ENCODE data around the gene PTPRN2. TPM values are rescaled to one million over a fixed set of nuclear protein-coding genes. Genes with fewer than 3 reads are reported as not detected.

The PTPRN2 gene
- total and polyA plus RNA-seq, 9 of the 15 experiments (the other 6 are each of a cell fraction or from before 2014, with no cell fraction given): not detected

DNA sequence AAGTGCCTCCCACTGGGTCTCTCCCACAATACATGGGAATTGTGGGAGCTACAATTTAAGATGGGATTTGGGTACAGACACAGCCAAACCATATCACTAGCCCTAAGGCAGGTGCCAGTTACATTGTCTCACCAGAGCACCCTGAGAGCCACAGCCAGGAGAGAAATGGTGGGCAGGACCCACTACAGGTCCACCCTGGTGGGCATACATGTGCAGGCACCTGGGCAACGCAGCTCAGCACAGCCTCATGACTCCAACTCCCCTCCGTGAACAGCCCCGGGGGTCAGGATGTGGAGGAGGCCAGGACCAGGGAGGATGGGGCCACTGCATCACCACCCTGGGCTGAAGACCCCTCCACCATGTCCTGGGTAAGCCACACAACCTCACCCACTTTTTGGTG is 205.7 kb downstream of the PTPRN2 start:
- Histone ChIP-seq H2AFZ (ENCODE audit: low read depth, low read length) (no peak overlapping the region), H4K20me1 (replicated peaks; ENCODE audit: control insufficient read depth, insufficient read depth, low read length) (no peaks in the 10 kb centered on the region), H3K4me1 (replicated peaks in 1 of 2; ENCODE audit: control insufficient read depth in 2 of 2, insufficient read depth in 2 of 2, low read length in 2 of 2) (no peaks in the 10 kb centered on the region), H3K9ac (ENCODE audit: insufficient read depth in 1 of 2, low read depth in 2 of 2, low read length in 2 of 2) (no peak overlapping the region), H3K9me3 (replicated peaks; ENCODE audit: control insufficient read depth, insufficient read depth, low read depth, low read length) (no peaks in the 10 kb centered on the region), H3K27me3 (ENCODE audit: control insufficient read depth in 2 of 2, insufficient read depth in 2 of 2, low read length in 2 of 2) (peaks cover 0 to 1% of the 10 kb centered on the region in 2 experiments; a peak in 2 of 5 replicates), H3K4me3 (no peak overlapping the region), H3K9me1 (ENCODE audit: control insufficient read depth, insufficient read depth, low read length) (no peaks in the 10 kb centered on the region), H3K4me2 (ENCODE audit: insufficient read depth, low read length) (no peak overlapping the region), H3K79me2 (ENCODE audit: control insufficient read depth, insufficient read depth, low read length) (no peaks in the 10 kb centered on the region), H3K36me3 (ENCODE audit: control insufficient read depth, insufficient read depth, low read length) (no peaks in the 10 kb centered on the region), H3K27ac (ENCODE audit: extremely low read depth, low read depth, low read length) (no peak overlapping the region)
- in situ Hi-C loops (cut with MboI) (no loop called here), intact Hi-C loops (cut with micrococcal nuclease) (no loop called here)
- FAIRE-seq (no peak), DNase-seq (ENCODE audit: extremely low read depth in 1 of 4, low spot score in 3 of 4) (no peak), ATAC-seq (no peak)
- BruUV-seq (replicated peaks): no TSS peak
- ChIA-PET CTCF (ENCODE audit: low intra/inter-chr PET ratio) (no interaction called here), POLR2A (no interaction called here)
- TF ChIP-seq ZNF77 (CRISPR knock-in tag; IDR thresholded peaks at IDR 0.05) (no peak), PHF21A (IDR thresholded peaks at IDR 0.05; ENCODE audit: borderline replicate concordance, low read depth) (no peak), ZNF239 (CRISPR knock-in tag; IDR thresholded peaks at IDR 0.05) (no peak)
- TF ChIP-seq, protein P1, sequence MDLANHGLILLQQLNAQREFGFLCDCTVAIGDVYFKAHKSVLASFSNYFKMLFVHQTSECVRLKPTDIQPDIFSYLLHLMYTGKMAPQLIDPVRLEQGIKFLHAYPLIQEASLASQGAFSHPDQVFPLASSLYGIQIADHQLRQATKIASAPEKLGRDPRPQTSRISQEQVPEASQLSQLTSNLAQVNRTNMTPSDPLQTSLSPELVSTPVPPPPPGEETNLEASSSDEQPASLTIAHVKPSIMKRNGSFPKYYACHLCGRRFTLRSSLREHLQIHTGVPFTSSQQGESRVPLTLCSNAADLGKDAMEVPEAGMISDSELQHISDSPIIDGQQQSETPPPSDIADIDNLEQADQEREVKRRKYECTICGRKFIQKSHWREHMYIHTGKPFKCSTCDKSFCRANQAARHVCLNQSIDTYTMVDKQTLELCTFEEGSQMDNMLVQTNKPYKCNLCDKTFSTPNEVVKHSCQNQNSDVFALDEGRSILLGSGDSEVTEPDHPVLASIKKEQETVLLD (IDR thresholded peaks at IDR 0.05): no peak
- 0% methylated on average over 3 of the region's 3 CpGs for WGBS (ENCODE audit: insufficient coverage, low coverage, missing lambda C conversion rate)

DNA sequence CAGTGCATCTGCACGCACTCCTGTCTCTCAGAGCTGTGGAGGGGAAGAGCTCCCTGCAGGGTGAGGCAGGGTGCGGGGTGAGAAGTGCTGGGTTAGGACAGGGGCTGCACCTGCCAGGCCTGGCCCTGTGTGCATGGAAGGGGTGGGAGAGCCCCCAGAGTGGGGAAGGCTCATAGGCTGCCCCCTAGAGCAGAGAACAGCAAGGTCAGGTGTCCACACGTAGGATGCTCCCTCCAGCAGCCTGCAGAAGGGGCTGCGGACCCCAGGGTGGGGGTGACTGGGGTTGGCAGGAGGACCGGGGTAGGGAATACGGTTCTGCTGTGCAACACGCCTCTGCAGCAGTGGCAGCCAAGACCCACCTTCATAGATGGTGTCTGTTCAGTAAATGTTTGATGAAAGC is 208.6 kb downstream of the PTPRN2 start:
- FAIRE-seq (no peak), DNase-seq (ENCODE audit: extremely low read depth in 1 of 4, low spot score in 3 of 4) (no peak), ATAC-seq (no peak)
- Histone ChIP-seq H3K9ac (ENCODE audit: insufficient read depth in 1 of 2, low read depth in 2 of 2, low read length in 2 of 2) (no peak overlapping the region), H3K36me3 (ENCODE audit: control insufficient read depth, insufficient read depth, low read length) (no peaks in the 10 kb centered on the region), H3K9me3 (replicated peaks; ENCODE audit: control insufficient read depth, insufficient read depth, low read depth, low read length) (no peaks in the 10 kb centered on the region), H2AFZ (ENCODE audit: low read depth, low read length) (no peak overlapping the region), H3K4me2 (ENCODE audit: insufficient read depth, low read length) (no peak overlapping the region), H3K27ac (ENCODE audit: extremely low read depth, low read depth, low read length) (no peak overlapping the region), H4K20me1 (replicated peaks; ENCODE audit: control insufficient read depth, insufficient read depth, low read length) (no peaks in the 10 kb centered on the region), H3K4me1 (replicated peaks in 1 of 2; ENCODE audit: control insufficient read depth in 2 of 2, insufficient read depth in 2 of 2, low read length in 2 of 2) (no peaks in the 10 kb centered on the region), H3K79me2 (ENCODE audit: control insufficient read depth, insufficient read depth, low read length) (no peaks in the 10 kb centered on the region), H3K27me3 (ENCODE audit: control insufficient read depth in 2 of 2, insufficient read depth in 2 of 2, low read length in 2 of 2) (peaks cover 3 to 18% of the 10 kb centered on the region in 2 experiments; a peak in 3 of 5 replicates), H3K4me3 (no peak overlapping the region), H3K9me1 (ENCODE audit: control insufficient read depth, insufficient read depth, low read length) (no peaks in the 10 kb centered on the region)
- ChIA-PET CTCF (ENCODE audit: low intra/inter-chr PET ratio) (no interaction called here), POLR2A (no interaction called here)
- 0% methylated on average over 7 of the region's 7 CpGs for WGBS (ENCODE audit: insufficient coverage, low coverage, missing lambda C conversion rate)
- in situ Hi-C loops (cut with MboI) (no loop called here), intact Hi-C loops (cut with micrococcal nuclease) (no loop called here)
- no TSS peak for BruUV-seq (replicated peaks)
- TF ChIP-seq MXI1 (IDR thresholded peaks at IDR 0.05; ENCODE audit: low read depth, low read length) (no peak), DMBX1 (CRISPR knock-in tag; IDR thresholded peaks at IDR 0.05; ENCODE audit: borderline replicate concordance) (no peak), KAT2B (IDR thresholded peaks at IDR 0.05; ENCODE audit: low read depth, low read length) (no peak), EGR1 (conservative IDR thresholded peaks at IDR 0.05) (no peak), ZNF408 (CRISPR knock-in tag; IDR thresholded peaks at IDR 0.05; ENCODE audit: low read depth) (no peak), HMG20B (CRISPR knock-in tag; IDR thresholded peaks at IDR 0.05) (no peak), ZFP1 (CRISPR knock-in tag; IDR thresholded peaks at IDR 0.05) (no peak), ZNF589 (CRISPR knock-in tag; IDR thresholded peaks at IDR 0.05; ENCODE audit: low read depth) (no peak), ZSCAN29 (IDR thresholded peaks at IDR 0.05) (no peak)
- TF ChIP-seq, protein P2, sequence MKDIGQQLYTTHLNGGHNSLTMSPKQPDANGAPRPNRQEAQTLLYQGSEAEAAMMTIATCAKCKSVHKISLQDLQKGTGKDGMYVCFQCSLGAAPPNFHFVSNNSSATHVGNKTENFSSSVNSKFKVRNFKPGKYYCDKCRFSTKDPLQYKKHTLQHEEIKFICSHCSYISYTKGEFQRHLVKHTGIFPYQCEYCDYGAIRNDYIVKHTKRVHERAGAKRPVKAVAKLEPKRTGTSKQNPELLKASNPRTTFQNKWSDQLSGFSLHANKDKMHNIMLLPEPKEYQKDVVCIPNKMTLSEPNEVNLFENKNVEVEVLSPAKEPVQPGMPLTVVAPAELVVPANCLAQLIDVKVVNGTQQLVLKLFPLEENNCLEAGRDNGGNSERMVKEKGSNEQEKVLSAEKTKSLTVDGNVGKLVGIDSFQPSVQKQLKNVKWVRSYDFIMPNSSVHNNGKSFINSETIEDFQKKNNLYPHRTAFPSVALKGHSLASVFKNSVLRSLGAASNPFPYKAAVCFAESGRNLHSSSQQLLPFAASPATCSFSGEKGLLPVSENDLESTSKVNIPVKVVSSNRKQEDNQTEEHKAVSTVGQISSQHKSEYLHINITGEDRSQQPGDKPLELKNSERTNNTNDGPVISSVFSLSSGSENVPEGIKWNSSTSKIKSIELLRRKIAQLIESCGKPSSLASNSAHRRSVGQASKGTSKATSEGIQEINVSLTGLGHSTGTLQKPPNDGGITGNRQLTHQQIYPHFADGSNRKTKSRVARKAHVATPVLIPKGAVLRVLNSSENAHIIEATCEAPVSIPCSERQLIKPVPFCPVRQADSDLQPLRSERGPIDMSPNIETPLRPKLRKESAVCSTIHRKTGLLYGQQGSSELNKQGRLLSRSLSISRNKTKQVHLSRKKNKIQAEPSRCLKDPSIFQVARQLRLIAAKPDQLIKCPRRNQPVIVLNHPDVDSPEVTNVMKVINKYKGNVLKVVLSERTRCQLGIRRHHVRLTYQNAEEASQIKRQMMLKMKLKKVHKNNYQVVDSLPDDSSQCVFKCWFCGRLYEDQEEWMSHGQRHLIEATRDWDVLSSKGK (CRISPR knock-in tag; IDR thresholded peaks at IDR 0.05): no peak
